CD4-positive, alpha-beta T cell (primary cell): ENCODE data around the gene FMNL3. TPM values are rescaled to one million over a fixed set of nuclear protein-coding genes. Genes with fewer than 3 reads are reported as not detected.
A peak's percentile ranks its signal among the peaks of the same experiment; 100 is the strongest.

Source experiments
- ATAC-seq: fragments of 200-7000 bp; cut with Tn5 transposase; one replicate; pipeline ENCODE4 v1.10.0; 2022; ENCODE audit warnings: mild to moderate bottlenecking; ENCODE audit not compliant: poor library complexity
- CTCF ChIA-PET: fragments of 350-600 bp; sonication (Branson Sonifier 250); formaldehyde crosslinking; loops from one replicate; lab custom pipeline; 2021; ENCODE audit warnings: antibody characterized with exemption, inconsistent platforms; lab: Charles Lee
- POLR2A ChIA-PET: fragments of 350-600 bp; sonication (Branson Sonifier 250); formaldehyde crosslinking; loops from one replicate; lab custom pipeline; 2021; ENCODE audit warnings: antibody characterized with exemption, inconsistent platforms; lab: Charles Lee
- DNase-seq, 14 experiments: peaks; one replicate each; pipeline ENCODE4 v3.0.0-alpha.2; 2013 to 2020; ENCODE audit warnings: mixed read lengths in 2 of 14
- H3K27ac ChIP-seq, 2 donors: one replicate each; pipeline versions ENCODE4 v1.5.1 to v1.7.0; 2013; ENCODE audit warnings: low read length in 2 of 2, low read depth in 1 of 2, mild to moderate bottlenecking in 1 of 2
- H3K27me3 ChIP-seq, 2 experiments: 1 replicate in 1 of 2; 2 replicates in 1 of 2; pipeline versions ENCODE4 v1.6.1 to v1.7.0; 2013; ENCODE audit warnings: low read length in 2 of 2, control low read depth in 1 of 2, mild to moderate bottlenecking in 1 of 2, moderate library complexity in 1 of 2; ENCODE audit not compliant: insufficient read depth in 2 of 2, control insufficient read depth in 1 of 2
- H3K36me3 ChIP-seq: one replicate; pipeline ENCODE4 v1.6.1; 2013; ENCODE audit warnings: low read length, control low read depth; ENCODE audit not compliant: insufficient read depth
- H3K4me1 ChIP-seq: one replicate; pipeline ENCODE4 v1.6.1; 2013; ENCODE audit warnings: low read length, control low read depth; ENCODE audit not compliant: insufficient read depth
- H3K4me3 ChIP-seq: one replicate; pipeline ENCODE4 v1.5.1; 2013; ENCODE audit warnings: mild to moderate bottlenecking, low read length, moderate library complexity
- H3K9me3 ChIP-seq, 2 experiments: 1 replicate in 1 of 2; 2 replicates in 1 of 2; pipeline versions ENCODE4 v1.6.1 to v1.7.0; 2013; ENCODE audit warnings: low read length in 2 of 2, mild to moderate bottlenecking in 2 of 2, control low read depth in 1 of 2, moderate library complexity in 1 of 2; ENCODE audit not compliant: control insufficient read depth in 1 of 2, insufficient read depth in 1 of 2
- H3K27ac Mint-ChIP-seq: one replicate; pipeline ENCODE4 v1.8.0; 2020; ENCODE audit warnings: mixed read lengths
- H3K27me3 Mint-ChIP-seq: one replicate; pipeline ENCODE4 v1.8.0; 2021; ENCODE audit warnings: mixed read lengths
- H3K36me3 Mint-ChIP-seq: one replicate; pipeline ENCODE4 v1.8.0; 2021; ENCODE audit warnings: low read depth, mixed read lengths
- H3K4me1 Mint-ChIP-seq: one replicate; pipeline ENCODE4 v1.8.0; 2021; ENCODE audit warnings: low read depth, mixed read lengths
- H3K4me3 Mint-ChIP-seq: one replicate; pipeline ENCODE4 v1.8.0; 2020; ENCODE audit warnings: mild to moderate bottlenecking, mixed read lengths
- H3K9me3 Mint-ChIP-seq: one replicate; pipeline ENCODE4 v1.8.0; 2020; ENCODE audit warnings: mixed read lengths
- CTCF ChIP-seq: fragments of 200-600 bp; IDR thresholded peaks from one replicate; pipeline ENCODE4 v1.8.0; 2022; ENCODE audit warnings: antibody characterized with exemption, mild to moderate bottlenecking
- intact Hi-C, 2 experiments: fragments of 100-400 bp; cut with DNase I in 1 of 2; cut with micrococcal nuclease in 1 of 2; formaldehyde crosslinking; loops; one replicate each; pipeline versions ENCODE4 v1.15.1 to v1.9.0; 2023 to 2025; cut with DNase I, micrococcal nuclease
- total RNA-seq, 174 experiments: library from RNA in 2 of 174; stranded (reverse) in 2 of 174; gene quantifications; one replicate each; pipeline ENCODE4 v1.2.3 and lab custom pipeline; 2021 to 2026

FMNL3 gene
- total RNA-seq, 2 experiments from 2014 or later, result 33.3 to 34.8 TPM

- H3K36me3 ChIP-seq, result peaks cover 3% of the 10 kb centered on the region
- intact Hi-C loops, result loop anchor here in 1 of 2 experiments (2.0 to 5.0 kb wide), 2 partner anchors 70 to 201 kb away; partner anchors contain the start of gene FMNL3
Observed at GRCh38 chr12:49636574-49636973, 70.6 kb downstream of the FMNL3 start.

GRCh38 chr12:49635656-49636055 is 71.5 kb downstream of the FMNL3 start:
- ATAC-seq, result no peak
- intact Hi-C loops, result loop anchor here in 1 of 2 experiments (2.0 to 5.0 kb wide), 2 partner anchors 71 to 202 kb away; partner anchors contain the start of gene FMNL3

More at GRCh38 chr12:49636574-49636973, 70.6 kb downstream of the FMNL3 start:
- H3K27ac ChIP-seq, result no peak overlapping the region
- H3K27me3 ChIP-seq, result no peaks in the 10 kb centered on the region
- TF ChIP-seq CTCF, result no peak
- peaks cover 19% of the 10 kb centered on the region for H3K4me1 ChIP-seq
- no peaks in the 10 kb centered on the region for H3K9me3 ChIP-seq
- peaks cover 25% of the 10 kb centered on the region for H3K4me1 Mint-ChIP-seq
- no peaks in the 10 kb centered on the region for H3K27me3 Mint-ChIP-seq
- CTCF ChIA-PET, result interaction anchor here (0.7 to 3.7 kb wide), 21 partner anchors 9 to 278 kb away, joined by 3 to 26 read pairs (median 5); partner anchors contain the start of genes PRPF40B and TMBIM6
- POLR2A ChIA-PET, result interaction anchor here (1.1 to 3.6 kb wide), 4 partner anchors 14 to 105 kb away, joined by 3 to 16 read pairs (median 10); partner anchors contain the start of genes FMNL3, PRPF40B and TMBIM6
- H3K4me3 Mint-ChIP-seq, result no peak overlapping the region
- H3K27ac Mint-ChIP-seq, result peak overlapping the region; percentile 2
- H3K36me3 Mint-ChIP-seq, result no peaks in the 10 kb centered on the region
- H3K4me3 ChIP-seq, result no peak overlapping the region
- ATAC-seq, result no peak
- H3K9me3 Mint-ChIP-seq, result no peaks in the 10 kb centered on the region
- DNase-seq, result no peak

DNA sequence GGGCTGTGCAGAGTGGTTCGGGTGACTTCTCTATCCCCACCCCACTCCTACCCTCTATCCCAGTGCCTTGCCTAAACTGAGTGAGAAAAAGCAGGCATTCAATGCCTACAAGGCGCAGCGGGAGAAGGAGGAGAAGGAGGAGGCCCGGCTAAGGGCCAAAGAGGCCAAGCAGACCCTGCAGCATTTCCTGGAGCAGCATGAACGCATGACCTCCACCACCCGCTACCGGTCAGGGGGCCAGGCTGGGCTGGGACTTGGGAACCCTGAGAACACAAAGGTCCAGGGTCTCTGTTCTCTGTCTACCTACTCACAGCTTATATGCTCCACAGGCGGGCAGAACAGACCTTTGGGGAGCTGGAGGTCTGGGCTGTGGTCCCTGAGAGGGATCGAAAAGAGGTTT is 72.2 kb downstream of the FMNL3 start:
- H3K4me1 Mint-ChIP-seq, result peaks cover 25% of the 10 kb centered on the region
- POLR2A ChIA-PET, result interaction anchor here (3.6 kb wide), 1 partner anchor 12 kb away, joined by 16 read pairs; the partner anchor contains the start of gene PRPF40B
- H3K27ac ChIP-seq, result no peak overlapping the region
- no peak overlapping the region for H3K27ac Mint-ChIP-seq
- H3K4me3 ChIP-seq, result no peak overlapping the region
- H3K27me3 ChIP-seq, result no peaks in the 10 kb centered on the region
- no peaks in the 10 kb centered on the region for H3K27me3 Mint-ChIP-seq
- no peaks in the 10 kb centered on the region for H3K36me3 Mint-ChIP-seq
- DNase-seq (no peak), ATAC-seq (no peak)
- CTCF ChIA-PET, result interaction anchor here (1.7 kb wide), 1 partner anchor 72 kb away, joined by 4 read pairs; the partner anchor contains the start of gene FMNL3
- no peaks in the 10 kb centered on the region for H3K36me3 ChIP-seq
- TF ChIP-seq CTCF, result no peak
- no peaks in the 10 kb centered on the region for H3K9me3 Mint-ChIP-seq
- H3K4me3 Mint-ChIP-seq, result no peak overlapping the region
- H3K4me1 ChIP-seq, result peaks cover 19% of the 10 kb centered on the region
- intact Hi-C loops, result loop anchor here in 1 of 2 experiments (5.0 kb wide), 1 partner anchor 202 kb away; no protein-coding TSS in a partner anchor
- H3K9me3 ChIP-seq, result no peaks in the 10 kb centered on the region

More at GRCh38 chr12:49635656-49636055, 71.5 kb downstream of the FMNL3 start:
- POLR2A ChIA-PET, result interaction anchor here (1.7 to 3.6 kb wide), 2 partner anchors 13 to 35 kb away, joined by 3 to 16 read pairs; partner anchors contain the start of gene PRPF40B
- CTCF ChIA-PET, result interaction anchor here (1.7 to 3.7 kb wide), 6 partner anchors 8 to 127 kb away, joined by 4 to 26 read pairs (median 8); partner anchors contain the start of genes FMNL3 and PRPF40B
- TF ChIP-seq CTCF, result no peak
- Histone ChIP-seq H3K4me1 (peaks cover 19% of the 10 kb centered on the region), H3K27ac (no peak overlapping the region), H3K36me3 (peaks cover 3% of the 10 kb centered on the region), H3K27me3 (no peaks in the 10 kb centered on the region), H3K9me3 (no peaks in the 10 kb centered on the region), H3K4me3 (no peak overlapping the region)
- H3K4me1 Mint-ChIP-seq, result peaks cover 25% of the 10 kb centered on the region
- H3K27ac Mint-ChIP-seq, result no peak overlapping the region
- no peak for DNase-seq
- H3K27me3 Mint-ChIP-seq, result no peaks in the 10 kb centered on the region
- H3K36me3 Mint-ChIP-seq, result no peaks in the 10 kb centered on the region
- H3K4me3 Mint-ChIP-seq, result no peak overlapping the region
- H3K9me3 Mint-ChIP-seq, result no peaks in the 10 kb centered on the region
